Measurements from ENCODE around the gene FGF22. TPM values are rescaled to one million over a fixed set of nuclear protein-coding genes. Genes with fewer than 3 reads are reported as not detected.
"Not testable (repeated sequence)": the region's sequence is repeated elsewhere in the genome, so short reads cannot be mapped to it uniquely, and the experiment has no call there.

The FGF22 gene
- total and polyA plus RNA-seq, 2 of the 4 experiments (the other 2 are of a cell fraction) = 0.14 TPM; not detected in 1

DNA sequence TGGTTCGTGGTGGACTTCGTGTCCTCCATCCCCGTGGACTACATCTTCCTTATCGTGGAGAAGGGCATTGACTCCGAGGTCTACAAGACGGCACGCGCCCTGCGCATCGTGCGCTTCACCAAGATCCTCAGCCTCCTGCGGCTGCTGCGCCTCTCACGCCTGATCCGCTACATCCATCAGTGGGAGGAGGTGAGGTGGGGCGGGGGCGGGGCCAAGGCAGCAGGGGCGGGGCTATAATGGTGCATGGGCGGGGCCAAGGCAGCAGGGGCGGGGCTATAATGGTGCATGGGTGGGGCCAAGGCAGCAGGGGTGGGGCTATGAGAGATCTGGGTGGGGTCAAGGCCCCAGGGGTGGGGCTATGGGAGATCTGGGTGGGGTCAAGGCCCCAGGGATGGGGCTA lies 35.9 kb upstream of the FGF22 start:
- 94% methylated on average over 7 of the region's 20 CpGs; no CpG with 5 or more reads in 1 of the 2 experiments for WGBS, 2 experiments (ENCODE audit: extremely low coverage in 2 of 2, insufficient read length in 1 of 2)

More for the DNA sequence above, 35.9 kb upstream of the FGF22 start:
- dilution Hi-C loops (cut with HindIII; ENCODE audit: low sequenced_read_pairs, unreplicated experiment); H4K8ac ChIP-seq (ENCODE audit: low read depth in 2 of 2, low read length in 2 of 2); H4K91ac ChIP-seq (ENCODE audit: insufficient read depth, low read depth, low read length); H4K5ac ChIP-seq (ENCODE audit: low read depth, low read length); H3K27me3 ChIP-seq (ENCODE audit: control insufficient read depth, insufficient read depth, low read length); H3K4me3 ChIP-seq (ENCODE audit: insufficient read depth, low read depth, low read length); BruUV-seq (replicated peaks); H3K9me1 ChIP-seq (ENCODE audit: insufficient read depth, low read length); POLR2A ChIA-PET (ENCODE audit: unreplicated experiment); in situ Hi-C loops (cut with MboI; ENCODE audit: low sequenced_read_pairs); DNase-seq; H3K4me2 ChIP-seq (ENCODE audit: low read depth, low read length); H3K9ac ChIP-seq (ENCODE audit: low read depth, low read length); intact Hi-C loops (cut with micrococcal nuclease); H2BK120ac ChIP-seq (ENCODE audit: low read depth, low read length); H2BK15ac ChIP-seq (ENCODE audit: low read depth, low read length); H3K4ac ChIP-seq (ENCODE audit: low read depth, low read length); H2AK5ac ChIP-seq (ENCODE audit: low read depth, low read length); H2BK5ac ChIP-seq (ENCODE audit: low read depth, low read length, poor library complexity, severe bottlenecking); H3K36me3 ChIP-seq (ENCODE audit: control insufficient read depth, insufficient read depth, low read length); H3K56ac ChIP-seq (ENCODE audit: extremely low read depth, insufficient read depth, low read length); H3K4me1 ChIP-seq (ENCODE audit: control insufficient read depth, insufficient read depth, low read length); H2AK9ac ChIP-seq (replicated peaks; ENCODE audit: low read depth, low read length, poor library complexity); H3K14ac ChIP-seq (replicated peaks; ENCODE audit: low read depth, low read length); H3K23ac ChIP-seq (ENCODE audit: low read depth, low read length); H3K9me3 ChIP-seq (ENCODE audit: control insufficient read depth, insufficient read depth, low read length); H3K79me1 ChIP-seq (ENCODE audit: low read depth in 1 of 2, low read length in 2 of 2); H2BK20ac ChIP-seq (ENCODE audit: low read depth, low read length); CTCF ChIA-PET; H2AFZ ChIP-seq (replicated peaks; ENCODE audit: low read length, poor library complexity); H3K27ac ChIP-seq (ENCODE audit: insufficient read depth, low read length); H4K20me1 ChIP-seq (ENCODE audit: insufficient read depth, low read length); H3K18ac ChIP-seq (ENCODE audit: low read depth, low read length): not testable (repeated sequence)
- peak; percentile 14; the same call in 1 of the 2 replicates for ATAC-seq (ENCODE audit: low read depth)

Measured in IMR-90 (cell line).